GM18520 (cell line): Measurements from ENCODE around the gene C1QTNF1.

Experiments
- ATAC-seq: cut with Tn5 transposase; IDR thresholded peaks from one replicate; pipeline ENCODE4 v1.9.1; 2021; ENCODE audit not compliant: unreplicated experiment

C1QTNF1 gene

DNA sequence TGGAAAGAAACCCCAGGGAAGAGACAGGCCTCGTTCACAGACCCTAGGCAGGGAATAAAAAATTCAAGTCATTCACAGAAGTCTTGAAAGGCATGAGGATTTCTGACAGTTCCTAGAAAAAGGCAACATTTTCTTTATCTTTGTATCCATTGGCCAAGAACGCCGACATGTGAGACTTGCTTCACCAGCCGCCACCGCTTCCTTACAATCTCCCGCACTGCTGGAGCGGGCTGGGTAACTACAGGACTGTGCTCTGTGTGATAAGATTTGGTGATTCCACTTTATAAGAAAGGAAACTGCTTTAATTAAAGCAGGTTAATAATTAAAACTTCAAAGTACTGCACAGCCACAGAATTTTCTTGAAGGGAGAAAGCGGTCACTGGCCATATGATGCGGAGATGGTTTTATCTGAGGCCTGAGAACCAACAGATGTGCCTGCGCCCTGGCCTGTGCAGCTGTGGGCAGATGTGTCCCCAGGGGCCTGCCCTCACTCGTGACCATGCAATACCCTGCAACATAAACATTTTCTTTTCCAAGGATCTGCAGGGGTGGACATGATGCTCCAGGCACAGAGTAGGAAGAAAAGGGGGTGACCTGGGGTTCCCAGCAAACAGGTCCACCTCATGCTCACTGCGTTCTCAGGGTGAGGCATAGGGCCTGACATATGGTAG, 31.3 kb upstream of the C1QTNF1 start:
- no peak for ATAC-seq

- no peak for ATAC-seq
These were observed 30.6 kb upstream of the C1QTNF1 start for GRCh38 chr17:78993241-78993956.

DNA sequence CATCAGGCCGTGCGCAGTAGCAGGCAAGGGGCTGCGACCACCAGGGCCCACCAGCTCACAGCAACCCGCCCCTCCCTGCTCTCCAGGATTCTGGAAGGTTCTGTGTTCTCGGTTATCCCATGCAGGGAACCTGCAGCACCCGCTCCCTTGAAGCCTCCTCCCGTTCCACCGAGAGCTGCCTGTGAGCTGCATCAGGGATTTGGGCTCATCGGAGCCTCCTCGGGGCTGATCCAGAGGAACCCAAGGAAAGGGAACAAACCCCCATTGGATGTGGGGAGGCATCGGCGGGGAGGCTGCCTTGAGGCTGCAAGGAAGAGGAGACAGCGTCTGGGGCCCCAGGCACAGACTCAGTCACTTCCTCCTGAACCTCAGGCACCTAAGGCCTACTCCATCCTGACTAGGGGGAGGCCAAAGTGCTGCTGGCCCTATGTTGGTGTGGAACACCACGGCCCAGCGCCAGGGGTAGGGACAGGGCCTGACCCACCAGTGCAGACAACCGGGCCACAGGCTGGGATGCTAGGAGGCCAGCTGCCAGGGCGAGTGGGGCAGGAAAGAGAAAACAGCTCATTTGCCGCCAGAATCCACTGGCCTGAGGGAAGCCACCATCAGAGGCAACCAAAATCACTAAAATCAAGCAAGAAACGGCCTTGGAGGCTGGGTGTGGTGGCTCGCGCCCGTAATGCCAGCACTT, 29.8 kb upstream of the C1QTNF1 start:
- no peak for ATAC-seq

GRCh38 chr17:78995022-78995760, 28.8 kb upstream of the C1QTNF1 start:
- ATAC-seq = no peak

DNA sequence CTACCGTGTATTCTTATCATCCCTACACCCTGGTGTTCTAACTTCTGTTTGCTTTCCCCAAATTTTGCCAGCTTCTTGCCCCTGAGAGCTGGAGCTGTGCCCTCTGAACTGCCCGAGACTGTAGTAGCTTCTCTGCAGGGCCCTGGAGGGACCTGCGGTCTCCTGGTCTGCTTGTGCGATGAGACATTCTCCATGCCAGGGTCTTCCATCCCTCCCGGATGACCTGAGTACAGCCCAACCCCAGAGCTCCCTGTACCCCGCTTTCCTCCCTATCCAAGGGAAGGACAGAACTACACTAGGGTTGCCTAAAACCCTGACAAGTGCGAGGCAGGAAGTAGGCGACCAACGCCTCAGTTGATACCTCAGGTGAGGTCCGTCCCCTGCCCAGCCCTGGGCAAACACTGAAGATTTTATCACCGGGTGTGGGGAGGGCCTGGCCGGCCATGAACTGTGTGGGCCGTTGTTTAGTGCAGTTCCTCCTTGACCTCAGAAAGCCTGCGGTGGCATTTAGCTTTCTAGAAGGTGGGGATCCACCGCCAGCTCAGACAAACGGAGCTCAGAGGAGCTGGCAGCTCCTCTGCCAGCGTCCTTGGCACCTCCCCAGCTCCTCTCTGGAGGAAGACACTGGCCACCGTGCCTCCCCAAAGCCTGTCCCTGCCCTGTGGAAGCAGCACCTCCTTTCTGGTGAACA, 28.1 kb upstream of the C1QTNF1 start:
- no peak for ATAC-seq

DNA sequence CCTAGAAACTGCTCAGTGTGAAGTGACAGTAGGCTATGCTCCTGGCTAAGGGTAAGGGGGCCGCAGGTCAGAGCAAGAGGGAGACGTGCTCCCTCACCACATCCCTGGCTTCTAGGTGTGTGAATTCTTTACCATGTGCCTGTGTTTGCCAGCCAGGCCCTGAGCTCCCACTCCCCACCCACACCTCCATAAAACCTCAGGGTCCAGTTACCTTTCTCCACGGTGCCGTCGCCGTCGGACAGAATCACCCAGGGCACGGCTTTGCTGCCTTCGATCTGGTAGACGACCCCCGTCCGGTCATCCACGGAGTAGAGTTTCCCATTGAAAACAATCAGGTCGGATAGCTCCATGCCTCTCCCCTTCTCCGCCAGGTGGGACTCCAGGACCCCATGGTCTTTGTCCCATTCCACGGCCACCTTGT, 27.2 kb upstream of the C1QTNF1 start:
- no peak for ATAC-seq

DNA sequence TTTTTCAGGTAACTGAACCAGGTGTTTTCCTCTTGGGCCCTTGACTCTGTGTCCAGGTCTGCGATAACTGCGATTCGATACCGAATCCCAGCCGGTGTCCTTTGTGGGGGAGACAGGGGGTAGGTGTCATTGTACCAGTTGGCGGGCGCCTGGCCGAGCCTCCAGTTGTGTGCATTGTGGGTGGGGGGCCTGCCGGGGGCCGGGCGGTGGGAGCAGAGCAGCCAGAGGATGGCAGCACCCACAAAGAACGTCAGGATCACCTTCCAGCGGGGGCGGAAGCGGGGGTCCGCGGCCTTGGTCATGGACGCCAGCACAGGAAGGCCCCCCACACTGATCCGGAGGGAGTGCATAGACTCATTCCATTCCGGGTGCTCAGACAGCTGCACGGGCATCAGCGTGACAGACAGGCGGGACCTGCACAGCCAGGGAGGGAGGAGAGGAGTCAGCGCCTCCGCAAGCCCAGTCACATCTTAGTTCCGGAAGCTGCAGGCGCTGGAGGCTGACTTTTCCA, 26.7 kb upstream of the C1QTNF1 start:
- no peak for ATAC-seq

GRCh38 chr17:78997881-78998280, 26.1 kb upstream of the C1QTNF1 start:
- no peak for ATAC-seq

- no peak for ATAC-seq
These were observed 25.5 kb upstream of the C1QTNF1 start for GRCh38 chr17:78998311-78999055.

GRCh38 chr17:78999056-78999768, 24.8 kb upstream of the C1QTNF1 start:
- no peak for ATAC-seq

DNA sequence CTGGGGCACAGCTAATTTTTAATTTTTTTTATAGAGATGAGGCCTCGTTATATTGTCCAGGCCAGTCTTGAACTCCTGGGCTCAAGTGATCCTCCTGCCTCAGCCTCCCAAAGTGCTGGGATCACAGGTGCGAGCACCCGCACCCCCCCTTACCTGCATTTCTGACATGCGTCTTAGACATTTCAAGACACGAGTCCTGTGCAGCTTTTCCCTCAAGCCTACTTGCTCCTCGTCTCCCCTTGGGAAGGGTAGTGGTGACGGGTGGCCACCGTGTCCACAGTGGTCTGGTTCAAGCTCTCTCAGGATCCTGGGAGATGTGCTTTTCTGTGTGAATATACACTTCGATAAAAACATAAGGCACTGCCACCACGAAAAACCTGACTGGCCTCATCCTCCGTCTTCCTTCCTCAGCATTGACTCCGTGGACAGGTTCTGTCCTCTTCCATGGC, 24.0 kb upstream of the C1QTNF1 start:
- ATAC-seq = no peak

DNA sequence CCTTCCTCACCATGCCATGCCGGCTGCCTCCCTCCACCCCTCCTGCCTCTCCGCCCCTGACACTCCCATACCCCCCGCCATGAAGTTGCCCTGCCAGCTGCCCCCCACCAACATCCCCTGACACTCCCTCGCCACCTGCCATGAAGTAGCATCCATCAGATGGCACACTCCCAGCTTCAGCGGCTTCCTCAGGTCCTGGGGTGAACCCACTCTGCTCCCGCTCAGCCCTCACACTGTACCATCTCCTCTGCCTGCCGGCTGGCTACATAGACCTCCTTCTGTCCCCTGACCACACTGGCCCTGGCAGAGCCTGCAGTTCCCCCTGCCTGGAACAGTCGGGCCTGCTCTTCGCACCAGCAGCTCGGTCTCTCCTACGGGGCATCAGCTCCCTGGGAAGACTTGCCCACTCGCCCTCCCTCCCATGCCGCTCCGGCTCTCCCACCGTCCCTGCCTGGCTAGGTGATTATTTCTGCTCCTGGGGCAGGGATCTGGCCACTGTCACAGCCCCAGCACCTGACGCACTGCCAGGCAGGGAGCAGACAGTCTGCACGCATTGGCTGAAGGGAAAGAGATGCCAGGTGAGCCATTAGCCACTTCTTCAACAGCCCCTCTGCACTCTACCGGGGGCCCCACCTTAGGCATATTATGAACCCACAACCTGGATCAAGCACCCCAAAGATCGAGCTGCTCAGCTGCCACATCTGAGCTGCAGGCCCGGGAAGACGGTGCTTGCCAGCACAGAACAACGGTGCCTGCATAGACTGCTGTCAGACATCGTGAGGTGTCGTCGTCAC, 23.4 kb upstream of the C1QTNF1 start:
- ATAC-seq = no peak

DNA sequence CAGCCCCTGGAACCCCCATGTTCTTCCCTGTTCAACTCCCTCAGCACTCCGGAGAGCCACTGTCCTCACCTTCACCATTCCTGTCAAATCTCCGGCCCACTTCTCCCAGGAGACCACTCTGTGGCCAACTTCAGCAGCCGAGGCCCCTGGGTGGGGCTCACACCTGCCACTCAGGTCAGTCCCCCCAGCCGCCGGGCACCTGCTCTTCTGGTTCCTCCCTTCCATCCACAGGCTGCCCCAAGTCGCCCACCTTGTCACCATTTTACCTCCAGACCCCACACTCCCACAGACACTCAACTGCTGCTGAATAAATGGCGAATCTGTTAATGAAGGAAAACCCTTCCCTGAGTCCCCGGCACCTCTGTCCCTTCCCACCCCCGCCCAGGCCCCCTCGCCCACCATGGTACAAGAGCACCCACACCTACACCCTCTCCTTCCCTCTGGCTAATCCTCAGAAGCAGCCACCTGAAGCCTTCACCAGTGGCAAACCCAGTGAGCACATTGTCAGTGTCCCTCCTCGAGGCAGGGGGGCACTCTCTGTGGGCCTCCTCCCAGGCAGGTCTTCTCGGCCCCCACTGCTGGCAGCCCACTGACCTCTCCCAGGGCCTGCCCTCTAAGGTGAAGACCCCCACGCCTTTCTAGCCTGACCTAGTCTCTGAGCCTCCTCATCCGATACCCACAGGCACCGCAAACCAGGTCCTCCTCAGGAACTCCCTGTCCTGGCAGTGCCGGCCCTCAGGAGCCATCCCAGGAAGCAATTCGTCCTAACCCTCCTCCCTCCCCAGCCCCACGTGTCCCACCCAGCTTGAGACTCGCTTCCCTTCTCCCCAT, 22.6 kb upstream of the C1QTNF1 start:
- no peak for ATAC-seq

DNA sequence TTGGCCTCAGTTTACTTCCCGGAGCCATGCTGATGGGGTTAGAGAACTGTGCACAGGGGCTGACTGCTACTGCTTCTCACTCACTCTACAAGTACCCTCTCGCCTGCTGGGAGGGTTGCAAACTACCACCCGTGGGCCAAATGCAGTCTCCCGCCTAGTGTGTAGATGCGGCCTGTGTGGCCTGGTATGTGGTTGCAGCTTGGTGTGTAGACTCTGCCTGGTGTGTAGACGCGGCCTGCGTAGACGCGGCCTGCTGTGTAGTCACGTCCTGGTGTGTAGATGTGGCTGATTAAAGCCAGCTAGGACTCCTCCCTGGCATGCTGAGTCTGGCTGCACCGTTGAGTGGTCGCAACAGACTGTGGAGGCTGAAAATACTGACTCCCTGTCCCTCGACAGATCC, 21.7 kb upstream of the C1QTNF1 start:
- no peak for ATAC-seq

GRCh38 chr17:79002796-79003593, 21.0 kb upstream of the C1QTNF1 start:
- no peak for ATAC-seq

DNA sequence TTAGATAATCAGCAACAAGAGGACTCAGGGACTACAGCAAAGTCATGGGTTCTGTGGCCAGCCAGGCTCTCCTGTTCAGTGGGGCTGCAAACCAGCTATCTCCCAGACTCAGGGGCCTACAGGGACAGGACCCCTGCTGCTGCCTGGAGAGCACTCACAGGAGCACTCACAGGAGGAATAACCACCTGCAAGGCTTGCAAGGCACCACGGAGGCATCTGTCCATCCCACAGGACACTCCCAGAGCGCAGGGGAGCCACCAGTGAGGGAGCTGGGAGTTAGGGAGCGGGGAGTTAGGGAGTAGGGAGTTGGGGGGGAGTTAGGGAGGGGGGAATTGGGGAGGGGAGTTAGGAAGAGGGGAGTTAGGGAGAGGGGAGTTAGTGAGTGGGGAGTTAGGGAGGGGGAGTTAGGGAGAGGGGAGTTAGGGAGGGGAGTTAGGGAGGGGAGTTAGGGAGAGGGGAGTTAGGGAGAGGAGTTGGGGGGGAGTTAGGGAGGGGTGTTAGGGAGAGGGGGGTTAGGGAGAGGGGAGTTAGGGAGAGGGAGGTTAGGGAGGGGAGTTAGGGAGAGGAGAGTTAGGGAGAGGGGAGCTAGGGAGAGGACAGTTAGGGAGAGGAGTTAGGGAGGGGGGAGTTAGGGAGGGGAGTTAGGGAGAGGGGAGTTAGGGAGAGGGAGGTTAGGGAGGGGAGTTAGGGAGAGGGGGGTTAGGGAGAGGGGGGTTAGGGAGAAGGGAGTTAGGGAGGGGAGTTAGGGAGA, 20.1 kb upstream of the C1QTNF1 start:
- no peak for ATAC-seq
